ENCODE data around the gene FAAH.

- TF ChIP-seq POLR2AphosphoS5 (IDR thresholded peaks at IDR 0.05) (no peak), CTCF (IDR thresholded peaks at IDR 0.05) (no peak)
Measured at GRCh38 chr1:46436844-46437243, 42.7 kb downstream of the FAAH start.

All from breast epithelium (tissue), 3 donors.